Right kidney (tissue), 1 donor: ENCODE results near the gene SNRPB2.

Experiments
- DNase-seq: peaks from one replicate; pipeline ENCODE4 v3.0.0-alpha.2; 2016

The SNRPB2 gene

DNA sequence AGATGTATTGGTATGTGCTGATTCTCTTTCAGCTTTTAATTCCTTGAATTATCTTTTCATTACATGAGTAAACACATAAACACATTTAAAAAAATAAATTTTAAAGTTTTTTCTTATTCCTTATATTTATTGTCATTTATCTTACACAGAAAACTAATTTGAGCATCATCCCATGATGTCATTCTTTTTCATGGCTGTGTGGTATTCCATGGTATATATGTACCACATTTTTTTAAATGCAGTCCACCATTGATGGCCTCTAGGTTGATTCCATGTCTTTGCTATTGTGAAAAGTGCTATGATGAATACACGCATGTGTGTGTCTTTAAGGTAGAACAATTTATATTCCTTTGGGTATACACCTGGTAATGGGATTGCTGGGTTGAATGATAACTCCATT, 51.7 kb downstream of the SNRPB2 start:
- no peak for DNase-seq

GRCh38 chr20:16785226-16785625, 55.4 kb downstream of the SNRPB2 start:
- no peak for DNase-seq
